Measurements from ENCODE around the gene SET.

The SET gene

DNA sequence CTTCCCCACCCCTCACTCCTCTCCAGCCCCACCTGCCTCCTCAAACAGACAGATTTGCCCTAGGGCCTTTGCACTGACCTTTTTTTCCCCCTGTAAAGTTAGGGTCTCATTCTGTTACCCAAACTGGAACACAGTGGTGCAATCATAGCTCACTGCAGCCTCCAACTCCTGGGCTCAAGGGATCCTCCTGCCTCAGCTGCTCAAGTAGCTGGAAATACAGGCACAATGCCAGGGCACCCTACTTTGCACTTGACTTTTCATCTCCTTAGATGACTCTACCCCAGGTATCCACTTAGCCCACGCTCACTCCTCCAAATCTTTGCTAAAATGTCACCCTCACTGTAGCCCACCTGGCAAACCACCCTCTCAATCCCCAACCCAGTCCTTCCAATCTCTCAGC, 34.5 kb upstream of the SET start:
- TF ChIP-seq TEAD4 (IDR thresholded peaks at IDR 0.05) (no peak), FOXM1 (IDR thresholded peaks at IDR 0.05; ENCODE audit: borderline replicate concordance, low read depth) (no peak)

DNA sequence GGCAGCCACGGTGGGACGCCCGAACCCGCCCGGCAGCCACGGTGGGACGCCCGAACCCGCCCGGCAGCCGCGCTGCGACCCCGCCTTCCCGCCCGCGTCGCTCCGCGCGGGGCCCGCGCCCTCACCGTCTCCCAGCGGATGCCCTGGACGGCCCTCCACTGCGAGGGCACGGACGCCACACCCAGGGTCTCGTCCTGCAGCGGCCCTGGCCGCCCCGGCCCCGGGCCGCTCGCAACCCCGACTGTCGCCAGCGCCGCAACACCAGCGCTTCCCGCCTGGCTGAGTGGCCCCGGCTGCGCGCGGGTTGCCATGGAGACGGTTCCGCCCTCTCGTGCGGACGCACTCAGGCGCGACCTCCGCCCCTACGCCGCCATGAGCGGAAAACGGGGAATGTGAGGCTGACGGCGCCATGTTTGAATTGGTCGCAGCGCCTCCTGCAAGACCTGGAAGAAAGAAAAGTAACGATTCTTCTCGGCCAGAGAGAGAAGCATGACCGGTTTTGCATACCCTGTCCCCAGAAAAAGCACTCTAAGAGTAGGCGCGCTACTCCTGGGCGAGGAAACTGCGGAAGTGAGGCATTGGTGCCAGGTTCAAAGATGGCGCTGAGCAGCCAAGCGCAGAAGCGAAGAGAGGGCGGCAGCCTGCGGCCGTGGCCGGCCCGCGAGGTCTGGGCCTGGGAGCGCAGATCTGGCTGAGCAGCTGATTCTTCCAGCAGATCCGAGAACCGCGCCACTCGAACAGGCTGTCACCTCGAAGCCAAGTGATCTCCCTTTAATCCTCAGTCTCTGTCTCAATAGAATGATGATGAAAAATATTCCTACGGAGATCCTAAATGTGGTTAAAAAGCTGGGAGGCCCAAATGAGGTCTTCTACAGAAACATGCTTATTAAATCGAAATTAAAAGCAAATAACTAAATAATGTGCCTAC, 32.3 kb upstream of the SET start, which contains the start of gene DYNC2I2:
Gene DYNC2I2, minus strand, starts transcription at position 432 of the 928 bp plus-strand sequence. Its CDS starts 121 bp downstream, at position 311.
- TF ChIP-seq TCF12 (IDR thresholded peaks at IDR 0.05; ENCODE audit: low read depth) (peak; percentile 72), TEAD4 (IDR thresholded peaks at IDR 0.05) (peak; percentile 95), ZBTB7A (IDR thresholded peaks at IDR 0.05; ENCODE audit: low read depth) (0 out of 2 replicates have a peak, but pooled peaks have one; percentile 62), EGR1 (IDR thresholded peaks at IDR 0.05) (peak; percentile 96), CREB1 (IDR thresholded peaks at IDR 0.05; ENCODE audit: low read depth) (no peak), CEBPB (IDR thresholded peaks at IDR 0.05) (no peak), TAF1 (IDR thresholded peaks at IDR 0.05; ENCODE audit: low read depth) (peak; percentile 94), YY1 (IDR thresholded peaks at IDR 0.05; ENCODE audit: low read depth) (peak; percentile 99), EP300 (IDR thresholded peaks at IDR 0.05; ENCODE audit: borderline replicate concordance) (no peak), RAD21 (IDR thresholded peaks at IDR 0.05; ENCODE audit: low read depth) (no peak), FOXM1 (IDR thresholded peaks at IDR 0.05; ENCODE audit: borderline replicate concordance, low read depth) (peak; percentile 35; the same call in 1 of the 2 replicates), NFIC (IDR thresholded peaks at IDR 0.05) (no peak)
- TF ChIP-seq, protein P1, sequence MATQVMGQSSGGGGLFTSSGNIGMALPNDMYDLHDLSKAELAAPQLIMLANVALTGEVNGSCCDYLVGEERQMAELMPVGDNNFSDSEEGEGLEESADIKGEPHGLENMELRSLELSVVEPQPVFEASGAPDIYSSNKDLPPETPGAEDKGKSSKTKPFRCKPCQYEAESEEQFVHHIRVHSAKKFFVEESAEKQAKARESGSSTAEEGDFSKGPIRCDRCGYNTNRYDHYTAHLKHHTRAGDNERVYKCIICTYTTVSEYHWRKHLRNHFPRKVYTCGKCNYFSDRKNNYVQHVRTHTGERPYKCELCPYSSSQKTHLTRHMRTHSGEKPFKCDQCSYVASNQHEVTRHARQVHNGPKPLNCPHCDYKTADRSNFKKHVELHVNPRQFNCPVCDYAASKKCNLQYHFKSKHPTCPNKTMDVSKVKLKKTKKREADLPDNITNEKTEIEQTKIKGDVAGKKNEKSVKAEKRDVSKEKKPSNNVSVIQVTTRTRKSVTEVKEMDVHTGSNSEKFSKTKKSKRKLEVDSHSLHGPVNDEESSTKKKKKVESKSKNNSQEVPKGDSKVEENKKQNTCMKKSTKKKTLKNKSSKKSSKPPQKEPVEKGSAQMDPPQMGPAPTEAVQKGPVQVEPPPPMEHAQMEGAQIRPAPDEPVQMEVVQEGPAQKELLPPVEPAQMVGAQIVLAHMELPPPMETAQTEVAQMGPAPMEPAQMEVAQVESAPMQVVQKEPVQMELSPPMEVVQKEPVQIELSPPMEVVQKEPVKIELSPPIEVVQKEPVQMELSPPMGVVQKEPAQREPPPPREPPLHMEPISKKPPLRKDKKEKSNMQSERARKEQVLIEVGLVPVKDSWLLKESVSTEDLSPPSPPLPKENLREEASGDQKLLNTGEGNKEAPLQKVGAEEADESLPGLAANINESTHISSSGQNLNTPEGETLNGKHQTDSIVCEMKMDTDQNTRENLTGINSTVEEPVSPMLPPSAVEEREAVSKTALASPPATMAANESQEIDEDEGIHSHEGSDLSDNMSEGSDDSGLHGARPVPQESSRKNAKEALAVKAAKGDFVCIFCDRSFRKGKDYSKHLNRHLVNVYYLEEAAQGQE (IDR thresholded peaks at IDR 0.05; ENCODE audit: low read depth): no peak
- TF ChIP-seq, protein P2, sequence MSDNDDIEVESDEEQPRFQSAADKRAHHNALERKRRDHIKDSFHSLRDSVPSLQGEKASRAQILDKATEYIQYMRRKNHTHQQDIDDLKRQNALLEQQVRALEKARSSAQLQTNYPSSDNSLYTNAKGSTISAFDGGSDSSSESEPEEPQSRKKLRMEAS (IDR thresholded peaks at IDR 0.05): peak; percentile 85
- TF ChIP-seq, protein P3, sequence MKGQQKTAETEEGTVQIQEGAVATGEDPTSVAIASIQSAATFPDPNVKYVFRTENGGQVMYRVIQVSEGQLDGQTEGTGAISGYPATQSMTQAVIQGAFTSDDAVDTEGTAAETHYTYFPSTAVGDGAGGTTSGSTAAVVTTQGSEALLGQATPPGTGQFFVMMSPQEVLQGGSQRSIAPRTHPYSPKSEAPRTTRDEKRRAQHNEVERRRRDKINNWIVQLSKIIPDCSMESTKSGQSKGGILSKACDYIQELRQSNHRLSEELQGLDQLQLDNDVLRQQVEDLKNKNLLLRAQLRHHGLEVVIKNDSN (IDR thresholded peaks at IDR 0.05): 0 out of 2 replicates have a peak, but pooled peaks have one; percentile 25

DNA sequence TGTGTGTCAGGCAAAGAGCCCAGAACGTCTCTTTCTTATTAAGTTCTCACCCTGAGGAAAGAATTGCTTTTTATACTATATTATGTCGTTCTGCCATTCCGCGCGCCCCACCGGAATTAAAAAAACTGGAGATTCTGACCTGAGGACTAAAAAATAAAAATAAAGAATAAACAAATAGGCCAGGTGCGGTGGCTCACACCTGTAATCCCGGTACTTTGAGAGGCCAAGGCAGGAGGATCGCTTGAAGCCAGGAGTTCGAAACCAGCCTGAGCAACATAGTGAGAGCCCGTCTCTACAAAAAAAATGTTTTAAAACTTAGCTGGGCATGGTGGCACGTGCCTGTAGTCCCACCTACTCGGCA, 31.7 kb upstream of the SET start:
- no peak for TF ChIP-seq TCF12 (IDR thresholded peaks at IDR 0.05; ENCODE audit: low read depth)
- TF ChIP-seq EGR1 (IDR thresholded peaks at IDR 0.05): no peak
- TF ChIP-seq CREB1 (IDR thresholded peaks at IDR 0.05; ENCODE audit: low read depth): no peak
- TF ChIP-seq, protein P3 (IDR thresholded peaks at IDR 0.05): no peak

DNA sequence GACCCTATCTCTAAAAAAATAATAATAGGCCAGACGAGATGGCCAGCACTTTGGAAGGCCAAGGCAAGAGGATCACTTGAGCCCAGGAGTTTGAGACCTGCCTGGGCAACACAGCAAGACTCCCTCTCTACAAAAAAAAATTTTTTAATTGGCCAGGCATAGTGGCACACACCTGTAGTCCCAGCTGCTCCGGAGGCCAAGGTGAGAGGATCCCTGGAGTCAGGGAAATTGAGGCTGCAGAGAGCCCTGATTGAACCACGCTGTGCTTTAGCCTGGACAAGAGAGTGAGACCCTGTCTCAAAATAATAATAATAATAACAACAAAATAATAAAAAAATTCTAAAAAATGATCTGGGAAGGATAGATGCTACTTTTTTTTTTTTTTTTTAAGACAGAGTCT, 31.2 kb upstream of the SET start:
- TF ChIP-seq FOXM1 (IDR thresholded peaks at IDR 0.05; ENCODE audit: borderline replicate concordance, low read depth) (no peak), EGR1 (IDR thresholded peaks at IDR 0.05) (no peak), ZBTB7A (IDR thresholded peaks at IDR 0.05; ENCODE audit: low read depth) (no peak)

DNA sequence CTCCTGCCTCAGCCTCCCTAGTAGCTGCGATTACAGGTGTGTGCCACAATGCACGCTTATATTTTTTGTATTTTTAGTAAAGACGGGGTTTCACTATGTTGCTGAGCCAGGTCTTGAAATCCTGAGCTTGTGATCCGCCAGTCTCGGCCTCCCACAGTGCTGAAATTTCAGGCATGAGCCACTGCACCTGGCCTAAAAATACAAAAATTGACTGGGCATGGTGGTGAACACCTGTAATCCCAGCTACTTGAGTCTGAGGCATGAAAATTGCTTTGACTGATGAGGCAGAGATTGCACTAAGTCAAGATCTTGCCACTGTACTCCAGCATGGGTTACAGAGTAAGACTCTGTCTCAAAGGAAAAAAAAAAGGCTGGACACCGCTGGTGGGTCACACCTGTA, 19.2 kb upstream of the SET start:
- no peak for TF ChIP-seq CREB1 (IDR thresholded peaks at IDR 0.05; ENCODE audit: low read depth)
- no peak for TF ChIP-seq TEAD4 (IDR thresholded peaks at IDR 0.05)
- TF ChIP-seq ZBTB7A (IDR thresholded peaks at IDR 0.05; ENCODE audit: low read depth): no peak
- no peak for TF ChIP-seq EGR1 (IDR thresholded peaks at IDR 0.05)
- TF ChIP-seq, protein P2 (IDR thresholded peaks at IDR 0.05): no peak
- TF ChIP-seq FOXM1 (IDR thresholded peaks at IDR 0.05; ENCODE audit: borderline replicate concordance, low read depth): no peak
- no peak for TF ChIP-seq RAD21 (IDR thresholded peaks at IDR 0.05; ENCODE audit: low read depth)
- TF ChIP-seq, protein P3 (IDR thresholded peaks at IDR 0.05): no peak
- TF ChIP-seq CEBPB (IDR thresholded peaks at IDR 0.05): no peak

DNA sequence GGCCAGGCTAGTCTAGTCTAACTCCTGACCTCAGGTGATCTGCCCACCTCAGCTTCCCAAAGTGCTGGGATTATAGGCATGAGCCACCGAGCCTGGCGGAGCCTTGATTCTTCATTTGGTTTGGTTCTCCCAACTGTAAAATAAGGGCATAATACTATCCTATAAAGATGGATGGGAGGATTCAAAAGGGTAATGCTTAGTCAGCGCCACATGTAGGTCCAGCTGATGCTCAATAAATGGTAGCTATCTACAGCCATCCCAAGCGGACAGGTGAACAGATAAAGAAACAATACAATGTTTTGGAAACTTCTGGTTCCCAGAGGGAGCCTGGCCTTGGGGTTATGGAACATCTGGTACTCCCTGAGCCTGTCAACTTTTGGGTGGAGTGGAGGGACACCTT, 13.6 kb upstream of the SET start:
- TF ChIP-seq TAF1 (IDR thresholded peaks at IDR 0.05; ENCODE audit: low read depth): no peak
- TF ChIP-seq CEBPB (IDR thresholded peaks at IDR 0.05): no peak
- TF ChIP-seq YY1 (IDR thresholded peaks at IDR 0.05; ENCODE audit: low read depth): no peak
- no peak for TF ChIP-seq RAD21 (IDR thresholded peaks at IDR 0.05; ENCODE audit: low read depth)
- no peak for TF ChIP-seq FOXM1 (IDR thresholded peaks at IDR 0.05; ENCODE audit: borderline replicate concordance, low read depth)
- TF ChIP-seq TEAD4 (IDR thresholded peaks at IDR 0.05): no peak
- no peak for TF ChIP-seq CREB1 (IDR thresholded peaks at IDR 0.05; ENCODE audit: low read depth)
- no peak for TF ChIP-seq NFIC (IDR thresholded peaks at IDR 0.05)
- no peak for TF ChIP-seq EP300 (IDR thresholded peaks at IDR 0.05; ENCODE audit: borderline replicate concordance)
- TF ChIP-seq, protein P1 (IDR thresholded peaks at IDR 0.05; ENCODE audit: low read depth): no peak
- TF ChIP-seq, protein P2 (IDR thresholded peaks at IDR 0.05): no peak
- TF ChIP-seq EGR1 (IDR thresholded peaks at IDR 0.05): no peak
- TF ChIP-seq, protein P3 (IDR thresholded peaks at IDR 0.05): no peak
- no peak for TF ChIP-seq TCF12 (IDR thresholded peaks at IDR 0.05; ENCODE audit: low read depth)
